HG02870 (cell line): ENCODE results near the gene LDAH.
"Not testable (repeated sequence)": the region's sequence is repeated elsewhere in the genome, so short reads cannot be mapped to it uniquely, and the experiment has no call there.

Experiments
- ATAC-seq: cut with Tn5 transposase; IDR thresholded peaks from one replicate; pipeline ENCODE4 v1.9.1; 2021; ENCODE audit warnings: mild to moderate bottlenecking, moderate library complexity; ENCODE audit not compliant: unreplicated experiment

LDAH gene

DNA sequence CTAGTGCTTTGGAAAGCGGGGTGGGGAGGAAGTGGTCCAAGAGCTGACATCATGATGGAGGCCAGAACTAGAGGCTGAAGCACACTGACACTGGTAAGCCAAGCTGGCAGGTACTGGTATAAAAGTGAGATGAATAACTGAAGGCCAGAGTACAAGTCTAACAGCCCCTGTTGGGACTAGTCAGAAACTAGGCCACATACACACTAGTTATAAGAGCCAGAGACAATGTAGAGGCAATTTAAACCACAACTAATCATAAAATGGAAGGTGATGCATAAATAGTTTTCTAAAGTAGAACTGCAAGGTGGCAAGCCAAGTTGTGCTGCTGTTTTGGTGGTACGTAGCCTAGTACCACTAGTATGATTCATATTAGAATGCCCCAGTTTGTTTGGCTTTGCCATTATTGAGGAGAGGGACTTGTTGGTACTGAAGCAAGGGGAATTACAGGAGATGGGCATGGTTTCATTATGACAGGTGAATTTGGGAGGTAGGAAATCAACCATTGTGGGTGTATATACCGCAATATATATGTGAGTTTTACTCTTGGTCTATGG lies 98.3 kb downstream of the LDAH start:
- no peak for ATAC-seq

DNA sequence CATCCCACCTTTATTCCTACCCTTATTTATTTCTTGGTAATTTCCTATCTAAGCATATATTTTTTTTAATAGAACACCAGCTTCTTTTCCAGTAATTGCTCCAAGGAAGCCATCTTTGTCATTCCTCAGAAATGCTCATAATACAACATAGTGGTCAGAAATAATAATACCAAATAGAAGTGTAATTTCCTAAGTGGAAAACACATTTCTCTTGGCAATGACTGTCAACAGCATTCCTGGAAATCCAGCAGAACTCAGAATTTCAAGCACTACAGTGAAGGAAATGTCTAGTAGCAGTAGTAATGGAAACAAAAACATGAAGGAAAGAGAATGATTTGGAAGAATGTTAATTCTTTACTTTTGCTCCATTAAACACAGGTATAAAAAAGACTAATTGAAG lies 99.4 kb downstream of the LDAH start:
- no peak for ATAC-seq

DNA sequence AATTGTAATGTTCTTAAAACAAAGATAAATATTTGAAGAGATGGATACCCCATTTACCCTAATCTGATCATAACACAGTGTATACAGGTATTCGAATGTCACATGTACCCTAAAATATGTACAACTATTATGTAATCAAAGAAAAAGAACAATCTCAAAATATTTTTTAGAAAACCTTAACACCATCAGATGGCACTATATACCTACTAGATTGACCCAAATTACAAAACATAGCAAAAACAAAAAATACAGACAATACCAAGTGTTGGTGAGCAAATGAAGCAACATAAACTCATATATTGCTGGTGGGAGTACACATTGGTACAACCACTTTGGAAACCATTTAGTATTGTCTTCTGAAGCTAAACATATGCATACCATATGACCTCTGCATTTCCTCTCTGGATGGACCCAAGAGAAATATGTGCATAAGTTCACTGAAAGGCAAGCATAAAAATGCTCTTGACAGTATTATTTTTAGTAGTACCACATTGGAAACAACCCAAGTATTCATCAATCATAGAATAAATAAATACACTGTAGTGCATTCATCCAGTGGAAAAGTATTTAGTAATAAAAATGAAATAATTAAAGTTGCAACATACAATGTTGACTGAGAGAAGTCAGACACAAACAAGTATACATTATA lies 100.2 kb downstream of the LDAH start:
- no peak for ATAC-seq

DNA sequence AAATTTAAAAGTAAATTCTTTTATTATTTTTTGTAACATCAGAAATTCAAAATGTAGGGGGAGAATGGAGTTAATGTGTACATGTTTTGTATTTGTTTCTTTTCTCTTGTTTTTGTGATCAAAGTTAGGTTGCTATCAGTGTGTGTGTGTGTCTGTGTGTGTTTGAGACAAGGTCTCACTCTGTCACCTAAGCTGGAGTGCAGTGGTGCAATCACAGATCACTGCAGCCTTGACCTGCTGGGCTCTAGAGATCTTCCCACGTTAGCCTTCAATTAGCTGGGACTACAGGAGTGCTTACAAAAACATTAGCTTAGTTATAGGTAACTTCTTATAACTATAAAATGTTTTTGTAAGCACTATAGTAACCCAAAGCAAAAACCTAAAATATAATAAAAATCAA lies 105.3 kb downstream of the LDAH start:
- ATAC-seq, result no peak

DNA sequence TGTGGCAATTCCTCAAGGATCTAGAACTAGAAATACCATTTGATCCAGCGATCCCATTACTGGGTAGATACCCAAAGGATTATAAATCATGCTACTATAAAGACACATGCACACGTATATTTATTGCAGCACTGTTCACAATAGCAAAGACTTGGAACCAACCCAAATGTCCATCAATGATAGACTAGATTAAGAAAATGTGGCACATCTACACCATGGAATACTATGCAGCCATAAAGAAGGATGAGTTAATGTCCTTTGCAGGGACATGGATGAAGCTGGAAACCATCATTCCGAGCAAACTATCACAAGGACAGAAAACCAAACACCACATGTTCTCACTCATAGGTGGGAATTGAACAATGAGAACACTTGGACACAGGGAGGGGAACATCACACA lies 106.7 kb downstream of the LDAH start:
- not testable (repeated sequence) for ATAC-seq

DNA sequence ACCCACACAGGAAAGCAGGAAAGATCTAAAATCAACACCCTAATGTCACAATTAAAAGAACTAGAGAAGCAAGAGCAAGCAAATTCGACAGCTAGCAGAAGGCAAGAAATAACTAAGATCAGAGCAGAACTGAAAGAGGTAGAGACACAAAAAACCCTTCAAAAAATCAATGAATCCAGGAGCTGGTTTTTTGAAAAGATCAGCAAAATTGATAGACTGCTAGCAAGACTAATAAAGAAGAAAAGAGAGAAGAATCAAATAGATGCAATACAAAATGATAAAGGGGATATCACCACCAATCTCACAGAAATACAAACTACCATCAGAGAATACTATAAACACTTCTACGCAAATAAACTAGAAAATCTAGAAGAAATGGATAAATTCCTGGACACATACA lies 108.5 kb downstream of the LDAH start:
- not testable (repeated sequence) for ATAC-seq

DNA sequence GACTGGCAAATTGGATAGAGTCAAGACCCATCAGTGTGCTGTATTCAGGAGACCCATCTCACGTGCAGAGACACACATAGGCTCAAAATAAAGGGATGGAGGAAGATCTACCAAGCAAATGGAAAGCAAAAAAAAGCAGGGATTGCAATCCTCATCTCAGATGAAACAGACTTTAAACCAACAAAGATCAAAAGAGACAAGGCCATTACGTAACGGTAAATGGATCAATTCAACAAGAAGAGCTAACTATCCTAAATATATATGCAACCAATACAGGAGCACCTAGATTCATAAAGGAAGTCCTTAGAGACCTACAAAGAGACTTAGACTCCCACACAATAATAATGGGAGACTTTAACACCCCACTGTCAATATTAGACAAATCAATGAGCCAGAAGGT lies 109.3 kb downstream of the LDAH start:
- ATAC-seq, result not testable (repeated sequence)

DNA sequence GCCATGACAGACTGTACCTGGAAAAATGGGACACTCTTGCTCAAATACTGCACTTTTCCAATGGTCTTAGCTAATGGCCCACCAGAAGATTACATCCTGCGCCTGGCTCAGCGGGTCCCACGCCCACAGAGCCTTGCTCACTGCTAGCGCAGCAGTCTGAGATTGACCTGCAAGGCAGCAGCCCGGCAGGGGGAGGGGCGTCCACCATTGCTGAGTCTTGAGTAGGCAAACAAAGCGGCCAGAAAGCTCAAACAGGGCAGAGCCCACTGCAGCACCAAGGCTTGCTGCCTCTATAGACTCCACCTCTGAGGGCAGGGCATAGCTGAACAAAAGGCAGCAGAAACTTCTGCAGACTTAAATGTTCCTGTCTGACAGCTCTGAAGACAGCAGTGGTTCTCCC lies 111.3 kb downstream of the LDAH start:
- not testable (repeated sequence) for ATAC-seq

DNA sequence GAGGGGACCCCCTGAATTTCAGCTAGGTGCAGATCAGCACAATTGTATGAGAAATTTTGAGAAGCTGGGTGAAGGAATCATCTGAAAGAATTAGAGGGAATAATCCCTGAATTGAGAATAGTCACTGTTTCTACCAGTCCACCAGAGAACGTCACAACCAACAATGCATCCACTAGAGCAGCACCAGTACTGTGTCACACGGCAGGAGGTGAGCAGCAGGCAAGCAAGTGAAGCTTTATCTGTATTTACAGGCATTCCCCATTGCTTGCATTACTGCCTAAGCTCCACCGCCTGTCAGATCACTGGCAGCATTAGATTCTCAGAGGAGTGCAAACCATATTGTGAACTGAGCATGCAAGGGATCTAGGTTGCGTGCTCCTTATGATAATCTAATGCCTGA lies 115.3 kb downstream of the LDAH start:
- ATAC-seq, result no peak

DNA sequence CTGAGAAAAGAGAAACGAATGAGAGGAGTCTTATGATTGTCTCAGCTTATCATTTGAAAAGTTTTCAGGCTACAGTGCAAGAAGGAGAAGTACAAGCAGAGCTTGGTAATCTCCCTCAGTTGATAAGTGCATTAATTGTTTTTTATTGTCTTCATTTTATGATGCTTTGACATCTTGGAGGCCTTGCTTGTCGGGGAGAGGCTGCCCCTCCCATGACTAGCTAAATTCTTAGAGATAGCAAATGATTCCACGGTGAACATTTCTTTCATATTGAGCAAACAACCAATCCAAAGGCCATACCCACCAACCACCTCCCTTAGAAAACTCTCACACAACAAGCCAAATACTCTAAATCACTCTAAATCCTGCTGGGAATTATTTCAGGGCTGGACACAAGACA lies 116.1 kb downstream of the LDAH start:
- ATAC-seq, result no peak

DNA sequence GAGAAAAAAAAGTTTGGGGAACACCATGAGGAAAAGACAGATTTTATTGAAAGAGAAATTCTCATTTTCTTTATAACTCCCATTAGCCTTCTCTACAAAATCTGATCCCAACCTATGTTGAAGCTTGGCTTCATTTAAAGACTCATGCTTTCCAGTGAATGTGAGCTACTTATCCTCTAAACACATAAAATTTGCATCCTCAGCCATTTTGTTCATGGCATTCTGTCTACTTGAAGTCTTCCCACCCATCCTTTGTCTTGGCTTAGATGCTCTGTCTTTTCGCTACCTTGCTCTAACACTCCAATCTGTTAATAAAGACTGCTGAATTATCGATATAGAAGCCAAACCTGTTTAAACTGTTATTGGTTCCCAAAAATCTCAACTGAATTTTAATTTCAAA lies 116.7 kb downstream of the LDAH start:
- no peak for ATAC-seq

DNA sequence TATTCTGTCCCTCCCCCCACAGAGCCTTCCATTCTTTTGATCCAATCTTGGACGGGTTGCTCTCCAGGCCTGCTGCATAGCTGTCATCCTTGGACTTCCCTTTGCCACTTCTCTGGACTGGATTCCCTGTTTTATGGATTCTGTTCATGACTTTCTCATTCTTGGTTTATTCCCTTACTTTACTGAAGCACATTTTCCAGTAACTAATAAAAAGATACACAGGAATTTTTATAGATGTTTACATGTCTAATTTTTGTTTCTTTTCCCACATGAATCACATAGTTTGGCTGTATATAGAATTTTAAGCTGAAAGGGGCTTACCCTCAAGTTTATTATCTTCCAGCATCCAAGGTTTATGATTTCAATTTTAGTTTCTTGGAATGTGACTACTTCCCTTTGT lies 118.0 kb downstream of the LDAH start:
- ATAC-seq, result no peak

DNA sequence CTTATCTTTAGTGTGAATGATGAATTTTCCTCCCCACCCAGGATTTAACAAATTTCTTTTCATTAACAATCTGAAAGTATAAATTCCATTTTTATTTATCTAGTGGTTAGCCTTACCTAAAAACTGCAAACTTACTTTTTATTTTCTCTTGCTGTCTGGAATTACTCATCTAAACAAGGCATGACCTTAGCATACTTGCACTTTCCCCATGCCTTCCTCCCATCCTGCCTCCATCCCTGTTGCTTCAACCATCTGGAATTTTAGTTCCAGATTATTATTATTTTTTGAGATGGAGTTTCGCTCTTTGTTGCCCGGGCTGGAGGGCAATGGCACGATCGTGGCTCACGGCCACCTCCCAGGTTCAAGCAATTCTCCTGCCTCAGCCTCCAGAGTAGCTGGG lies 120.3 kb downstream of the LDAH start:
- ATAC-seq, result no peak

DNA sequence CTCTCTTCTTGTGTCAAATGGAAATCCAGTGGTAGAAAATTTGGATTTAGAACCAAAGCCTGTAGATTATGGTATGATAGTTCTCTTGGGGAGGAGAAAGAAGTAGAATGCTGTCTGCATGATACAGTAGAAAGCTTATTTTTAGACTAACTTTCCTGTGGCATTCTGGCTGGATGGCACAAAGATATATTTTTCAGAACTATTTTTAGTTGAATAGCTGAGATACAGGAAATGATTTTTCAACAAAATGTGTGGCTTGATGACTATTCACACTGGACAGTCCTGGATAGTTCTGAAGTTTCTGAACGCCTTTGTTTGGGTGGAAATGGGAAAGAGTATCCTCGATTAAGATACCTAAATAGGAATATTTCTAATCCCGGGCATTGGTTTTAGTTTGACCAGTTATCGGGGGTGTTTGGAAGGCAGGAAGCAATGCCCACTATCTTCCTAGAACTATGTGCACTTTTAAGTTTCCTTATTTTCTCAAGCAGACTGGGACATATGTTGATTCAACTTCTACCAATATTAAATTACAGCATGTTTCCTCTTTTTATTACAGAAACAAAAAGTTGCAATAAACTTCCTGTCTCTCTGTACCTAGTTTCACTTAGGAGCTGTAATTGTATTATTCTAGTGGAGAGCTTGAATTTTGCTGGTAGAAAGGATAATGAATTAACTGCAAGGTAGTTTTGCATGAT lies 123.8 kb downstream of the LDAH start:
- ATAC-seq, result no peak

DNA sequence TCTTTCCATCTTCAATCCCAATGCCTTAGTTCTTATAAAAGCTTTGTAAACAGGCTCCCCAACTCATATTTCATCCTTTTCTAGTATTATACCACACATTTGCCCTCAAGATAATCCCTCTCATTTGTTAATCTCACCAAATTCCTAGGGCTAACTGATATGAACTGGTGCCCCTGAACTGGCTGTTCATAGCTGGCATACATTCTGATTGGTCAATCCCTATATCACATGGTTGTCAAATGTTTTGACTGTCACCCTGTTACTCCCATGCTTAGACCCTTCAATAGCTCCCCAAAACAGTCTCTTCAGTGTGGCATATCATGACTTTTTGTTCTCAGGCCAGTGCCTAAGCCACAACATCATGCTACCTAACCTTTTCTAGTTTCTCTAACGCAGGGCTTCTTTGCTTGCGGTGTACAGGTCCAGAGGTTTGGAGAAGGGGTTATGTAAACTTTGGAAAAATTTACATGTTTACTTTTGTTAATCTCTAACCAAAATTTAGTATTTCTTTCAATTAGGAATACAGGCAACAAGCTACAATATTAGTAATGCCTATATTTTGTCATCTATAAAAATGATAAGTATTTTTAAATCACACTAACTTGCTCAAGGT lies 125.5 kb downstream of the LDAH start:
- ATAC-seq, result no peak

DNA sequence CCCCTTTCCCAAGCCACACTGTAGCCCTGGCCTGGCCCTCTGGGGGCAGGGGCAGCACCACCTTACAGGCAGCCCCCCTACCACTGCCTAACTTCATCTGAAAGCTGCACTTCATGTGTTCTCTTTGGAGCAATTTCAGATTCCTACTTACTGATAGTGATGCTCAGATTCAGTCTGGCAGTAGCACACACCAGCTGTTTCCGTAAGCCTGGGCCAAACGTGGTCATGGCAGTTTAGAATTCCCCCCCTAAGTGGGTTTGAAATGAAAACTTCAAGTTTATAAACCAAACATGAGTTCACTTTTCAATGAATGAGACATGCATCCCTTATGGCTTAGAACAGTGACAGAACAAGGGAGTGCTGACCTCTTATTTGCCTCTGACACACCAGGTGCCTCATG lies 126.5 kb downstream of the LDAH start:
- no peak for ATAC-seq

DNA sequence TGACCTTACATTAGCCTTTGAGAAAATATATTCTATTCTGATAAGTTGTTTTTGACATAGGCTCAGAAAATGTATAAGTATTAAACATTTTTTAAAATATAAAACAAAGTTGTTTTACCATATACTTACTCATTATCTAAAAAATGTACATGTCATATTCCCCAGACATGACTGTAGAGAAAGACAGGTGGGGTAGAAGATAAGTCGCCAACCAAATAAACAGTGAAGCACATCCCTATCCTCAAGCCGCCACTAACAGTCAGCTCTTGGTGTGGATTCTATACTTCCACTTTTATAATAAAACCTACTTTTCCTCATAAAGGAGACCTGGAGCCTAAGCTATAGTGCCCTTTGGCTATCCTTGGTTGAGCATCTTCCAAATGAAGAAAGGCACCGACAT lies 129.6 kb downstream of the LDAH start:
- ATAC-seq, result no peak

DNA sequence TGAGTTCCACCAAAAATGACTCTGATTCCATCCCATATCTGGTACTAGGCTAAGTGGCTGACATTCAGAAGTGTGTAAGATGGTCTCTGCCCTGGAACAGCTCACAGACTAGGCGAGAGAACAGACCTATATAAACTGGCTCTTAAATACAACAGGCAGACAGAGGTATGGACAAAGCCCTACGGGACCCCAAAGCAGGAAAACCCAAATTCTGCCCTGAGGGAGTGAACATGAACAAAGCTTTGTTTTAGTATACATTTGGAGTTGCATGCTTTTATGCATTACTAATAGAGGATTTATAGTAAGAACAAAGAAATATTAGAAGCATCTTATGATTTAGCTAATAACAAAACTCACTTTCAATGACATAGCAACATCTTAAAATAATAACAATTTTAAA lies 130.8 kb downstream of the LDAH start:
- no peak for ATAC-seq

DNA sequence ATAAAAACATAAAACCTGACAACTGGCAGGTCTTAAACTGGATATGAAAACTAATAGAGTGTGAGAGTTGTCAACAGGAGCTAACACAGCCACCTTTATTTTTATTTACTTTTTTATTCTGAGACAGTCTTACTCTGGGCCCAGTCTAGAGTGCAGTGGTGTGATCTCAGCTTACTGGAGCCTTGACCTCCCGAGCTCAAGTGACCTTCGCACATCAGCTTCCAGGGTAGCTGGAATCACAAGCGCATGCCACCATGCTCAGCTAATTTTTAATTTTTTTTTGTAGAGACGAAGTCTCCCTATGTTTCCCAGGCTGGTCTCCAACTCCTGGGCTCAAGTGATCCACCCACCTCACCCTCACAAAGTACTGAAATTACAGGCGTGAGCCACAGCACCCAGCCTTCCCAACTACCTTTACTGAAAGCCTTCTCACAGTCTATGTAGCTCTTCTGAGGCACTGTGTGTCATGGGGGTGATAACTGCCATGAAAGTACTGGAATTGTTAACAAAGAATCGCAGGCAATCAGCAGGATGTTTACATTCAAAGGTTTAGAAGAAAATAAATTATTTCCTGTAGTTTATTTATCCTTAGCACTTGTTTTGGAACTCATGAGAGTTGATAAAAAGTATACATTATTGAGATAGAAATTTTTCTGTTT lies 131.7 kb downstream of the LDAH start:
- ATAC-seq, result no peak

DNA sequence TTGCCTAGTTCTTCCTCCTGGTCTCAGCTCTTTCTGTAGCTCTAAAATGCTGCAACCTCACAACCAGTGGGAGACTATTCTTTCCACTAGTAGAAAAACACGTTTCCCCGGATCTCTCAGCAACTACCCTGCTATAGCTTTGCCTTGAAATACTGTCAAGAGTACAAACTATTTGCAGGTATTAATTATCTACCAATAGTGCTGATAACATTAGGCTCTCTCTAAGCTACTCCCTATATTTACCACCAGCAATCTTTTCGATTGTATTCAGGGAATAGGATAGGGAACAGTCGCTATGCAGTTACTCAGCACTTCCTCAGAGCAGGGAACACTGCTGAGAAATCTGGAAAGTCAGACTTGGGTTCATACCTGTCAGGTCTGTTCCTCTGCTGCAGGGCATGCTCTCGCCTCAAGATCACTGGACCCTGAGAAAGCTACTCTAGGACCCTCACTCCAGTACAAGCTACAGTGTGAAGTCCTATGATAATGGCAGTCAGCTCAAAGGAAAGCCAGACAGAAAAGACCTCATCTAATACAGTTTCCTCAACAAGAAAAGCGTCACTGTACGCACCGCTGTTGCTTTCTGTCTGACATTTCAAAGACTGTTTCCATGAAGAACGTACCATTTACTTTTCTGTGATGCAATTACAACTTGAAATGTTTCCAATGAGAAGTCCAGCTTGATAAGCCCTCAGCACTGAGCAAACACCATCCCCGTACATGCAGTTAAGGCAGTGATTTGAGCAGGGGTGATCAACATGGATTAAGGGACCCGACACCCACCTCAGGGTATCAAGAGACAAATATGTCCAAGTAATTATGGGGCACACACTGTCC lies 133.3 kb downstream of the LDAH start:
- ATAC-seq, result no peak
